ENCODE data around the gene PGAM1.

- TF ChIP-seq TAF1 (IDR thresholded peaks at IDR 0.05; ENCODE audit: low read depth, low read length): no peak
- no peak for TF ChIP-seq SPI1 (IDR thresholded peaks at IDR 0.05; ENCODE audit: low read depth, low read length)
Observed at GRCh38 chr10:97456686-97457065, 30.7 kb downstream of the PGAM1 start.
